SH-SY5Y (cell line): ENCODE measurements around the gene COG4.

ENCODE experiments used
- GATA2 ChIP-seq: IDR thresholded peaks from 2 replicates; pipeline ENCODE4 v1.6.1; 2011; ENCODE audit warnings: mild to moderate bottlenecking, low read depth, low read length
- GATA3 ChIP-seq: IDR thresholded peaks from 2 replicates; pipeline ENCODE4 v1.6.1; 2011; ENCODE audit warnings: low read depth, mild to moderate bottlenecking, low read length, moderate library complexity

The COG4 gene

DNA sequence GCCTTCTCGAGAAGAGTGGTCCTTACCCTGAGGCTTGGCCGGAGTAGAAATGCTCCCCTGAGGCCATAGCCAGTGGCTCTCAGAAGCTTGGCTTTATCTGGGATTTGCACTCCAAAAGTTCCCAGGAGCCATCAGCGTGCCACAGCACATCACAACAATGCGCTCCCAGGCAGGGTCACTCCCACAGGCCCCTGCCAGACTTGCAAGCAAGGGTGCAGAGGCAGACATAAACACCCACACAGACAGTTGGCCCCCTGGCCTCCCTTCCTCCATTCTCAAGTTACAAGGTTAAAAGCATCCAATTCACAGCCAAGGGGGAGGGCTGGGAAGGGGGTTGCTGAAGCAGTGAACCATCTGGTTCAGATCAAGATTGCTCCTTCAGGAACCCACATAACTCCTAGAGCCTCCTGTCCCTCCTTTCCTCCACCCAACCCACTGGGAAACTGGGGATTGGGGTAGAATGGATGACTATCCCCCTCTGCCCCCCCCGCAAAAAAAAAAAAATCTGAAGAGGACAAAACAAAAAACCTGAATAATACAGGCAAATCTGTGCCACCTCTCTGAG is 86.3 kb downstream of the COG4 start:
- TF ChIP-seq GATA2: no peak
- no peak for TF ChIP-seq GATA3

DNA sequence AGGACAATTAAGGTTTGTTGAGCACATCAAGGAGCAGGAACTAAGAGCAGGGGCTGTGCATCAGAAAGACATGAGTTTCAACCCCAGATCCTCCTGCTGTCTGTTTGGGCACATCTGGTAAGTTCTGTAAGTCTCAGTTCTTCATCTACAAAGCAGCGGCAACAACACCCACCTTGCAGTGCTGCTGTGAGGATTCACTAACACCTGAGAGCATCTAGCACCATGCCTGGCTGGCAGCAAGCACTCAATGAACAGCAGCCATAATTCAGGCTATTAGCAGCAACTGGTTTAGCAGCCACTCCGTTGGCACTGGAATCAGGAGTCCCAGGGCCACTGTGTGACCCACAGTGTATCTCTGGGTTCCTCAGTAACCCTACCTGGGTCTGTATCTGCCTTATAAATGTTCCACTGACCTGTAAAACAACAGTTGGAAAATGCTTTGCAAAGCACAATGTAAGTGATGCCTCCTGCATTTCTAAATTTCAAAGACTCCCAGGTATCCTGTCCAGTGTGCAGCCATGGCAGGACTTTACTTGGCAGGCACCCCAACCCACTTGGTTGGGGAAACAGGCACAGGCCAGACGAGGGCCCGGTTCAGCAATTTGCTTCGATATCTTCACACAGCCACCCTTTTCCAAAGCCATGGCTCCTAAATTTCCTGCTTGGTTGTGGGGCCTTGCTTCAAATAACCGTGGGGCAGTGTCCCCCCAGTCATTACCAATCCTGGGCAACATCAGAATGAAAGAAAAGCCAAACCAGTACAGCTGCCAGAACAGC is 88.7 kb downstream of the COG4 start:
- TF ChIP-seq GATA2: no peak
- no peak for TF ChIP-seq GATA3

- no peak for TF ChIP-seq GATA2
- TF ChIP-seq GATA3: no peak
Measured at GRCh38 chr16:70433458-70434103, 89.8 kb downstream of the COG4 start.

DNA sequence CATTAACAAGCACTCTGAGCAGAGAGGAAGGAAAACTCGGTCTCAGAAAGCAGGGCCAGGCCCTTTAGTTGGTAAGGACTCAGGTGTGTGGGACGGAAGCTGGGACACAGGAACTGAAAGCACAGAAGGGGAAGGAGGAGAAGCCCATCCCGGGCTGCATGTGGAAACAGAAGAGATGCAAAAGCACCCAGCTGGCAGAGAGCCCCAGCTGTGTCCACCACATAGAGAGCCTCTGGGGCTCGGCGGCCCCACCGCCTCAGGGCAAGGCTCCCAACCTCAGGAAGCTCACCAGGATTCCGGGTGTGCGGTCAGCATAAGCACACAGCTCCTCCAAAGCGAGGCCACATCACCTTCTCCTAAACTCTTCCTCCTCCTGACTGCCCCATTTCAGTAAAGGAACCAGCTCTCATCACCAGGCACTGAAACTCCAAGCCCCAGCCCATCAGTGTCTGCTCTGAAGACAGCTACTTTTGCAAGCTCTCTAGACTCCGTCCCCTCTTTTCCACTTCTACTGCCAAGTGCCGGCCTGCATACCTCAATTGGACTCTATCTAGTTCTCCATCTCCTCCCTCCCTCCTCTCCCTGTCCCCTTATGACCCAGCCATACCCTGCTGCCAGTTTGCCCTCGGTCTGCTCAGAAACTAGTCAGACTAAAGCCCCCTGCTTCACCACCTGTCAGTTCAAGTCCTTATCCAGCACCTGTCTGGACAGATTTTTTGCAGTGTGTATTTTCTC is 90.5 kb downstream of the COG4 start:
- TF ChIP-seq GATA3 (no peak), GATA2 (peak; percentile 53; the same call in 1 of the 2 replicates)

DNA sequence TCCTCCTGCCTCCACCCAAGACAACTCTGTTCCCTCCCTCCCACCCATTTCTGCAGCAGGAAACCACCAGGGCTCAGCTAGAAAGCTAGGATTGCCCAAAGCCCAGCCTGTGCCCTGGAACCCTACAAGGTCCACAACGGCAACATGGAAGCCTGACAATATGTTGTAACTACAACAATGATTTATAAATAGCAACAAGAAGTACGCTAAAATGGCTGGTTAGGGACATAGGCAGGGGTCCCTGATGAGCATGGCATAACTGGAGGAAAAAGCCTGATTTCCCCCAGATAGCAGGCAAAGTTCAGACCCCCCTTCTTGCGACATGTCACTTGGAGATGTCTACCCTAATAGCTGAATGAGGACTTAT is 91.0 kb downstream of the COG4 start:
- TF ChIP-seq GATA2 (no peak), GATA3 (no peak)

GRCh38 chr16:70430667-70431536 is 92.5 kb downstream of the COG4 start:
- TF ChIP-seq GATA2: no peak
- no peak for TF ChIP-seq GATA3
